Memory B cell (primary cell): Measurements from ENCODE around the gene ZSCAN16.
"Not testable (repeated sequence)": the region's sequence is repeated elsewhere in the genome, so short reads cannot be mapped to it uniquely, and the experiment has no call there.

Experiments
- ATAC-seq: fragments of 150-1000 bp; cut with Tn5 transposase; 2 replicates; pipeline ENCODE4 v1.10.0; 2021; ENCODE audit warnings: low read depth, mild to moderate bottlenecking, moderate library complexity
- DNase-seq, 2 donors: peaks; one replicate each; pipeline ENCODE4 v3.0.0; 2022; ENCODE audit warnings: low spot score in 2 of 2
- H3K27ac Mint-ChIP-seq: one replicate; pipeline ENCODE4 v1.8.0; 2022; ENCODE audit warnings: mild to moderate bottlenecking, moderate library complexity, mixed read lengths
- H3K27me3 Mint-ChIP-seq: one replicate; pipeline ENCODE4 v1.8.0; 2022; ENCODE audit warnings: mixed read lengths
- H3K36me3 Mint-ChIP-seq: one replicate; pipeline ENCODE4 v1.8.0; 2022; ENCODE audit warnings: mild to moderate bottlenecking, mixed read lengths
- H3K4me1 Mint-ChIP-seq: one replicate; pipeline ENCODE4 v1.8.0; 2022; ENCODE audit warnings: mixed read lengths
- H3K4me3 Mint-ChIP-seq: one replicate; pipeline ENCODE4 v1.8.0; 2022; ENCODE audit warnings: mild to moderate bottlenecking, moderate library complexity, mixed read lengths
- H3K9me3 Mint-ChIP-seq: one replicate; pipeline ENCODE4 v1.8.0; 2022; ENCODE audit warnings: mixed read lengths

Gene ZSCAN16

DNA sequence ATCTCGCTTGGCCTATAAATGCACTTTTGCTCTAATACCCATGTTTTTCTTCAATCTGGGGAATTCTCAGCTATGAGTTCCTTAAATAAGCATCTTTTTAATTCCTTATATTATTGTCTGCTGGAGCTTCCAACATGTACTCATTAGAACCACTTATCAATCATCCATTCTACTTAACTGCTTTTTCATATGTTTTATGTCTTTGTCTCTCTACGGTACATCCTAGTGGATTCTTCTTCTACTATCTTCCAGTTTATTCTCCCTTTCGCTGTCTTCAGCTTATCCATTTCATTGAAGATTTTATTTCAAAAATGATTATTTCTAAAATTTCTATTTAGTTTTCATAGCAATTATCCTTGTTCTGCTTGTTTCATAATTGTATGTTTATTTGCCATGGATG lies 12.4 kb upstream of the ZSCAN16 start:
- Mint-ChIP-seq H3K36me3 (peaks cover 17% of the 10 kb centered on the region), H3K9me3 (no peaks in the 10 kb centered on the region), H3K27me3 (peaks cover 5% of the 10 kb centered on the region), H3K4me1 (no peaks in the 10 kb centered on the region), H3K4me3 (no peak overlapping the region), H3K27ac (no peak overlapping the region)
- DNase-seq: no peak
- ATAC-seq: no peak

DNA sequence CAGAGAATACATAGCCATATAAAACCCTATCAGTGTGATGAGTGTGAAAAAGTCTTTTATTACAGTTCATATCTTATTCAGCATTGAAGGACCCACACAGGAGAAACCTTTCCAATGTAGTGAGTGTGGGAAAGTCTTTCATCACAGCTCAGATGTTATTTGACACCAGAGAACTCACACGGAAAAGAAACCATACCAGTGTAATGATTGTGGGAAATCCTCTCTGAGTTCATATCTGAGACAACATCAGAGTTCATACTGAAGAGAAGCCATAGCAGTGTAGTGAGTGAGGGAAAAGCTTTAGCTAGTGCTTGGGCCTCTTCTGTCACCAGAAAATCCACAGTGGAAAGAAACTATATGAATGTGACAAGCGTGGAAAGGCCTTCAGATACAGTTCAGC lies 8.6 kb upstream of the ZSCAN16 start:
- H3K27me3 Mint-ChIP-seq: no peaks in the 10 kb centered on the region
- ATAC-seq (no peak), DNase-seq (no peak)
- no peaks in the 10 kb centered on the region for H3K9me3 Mint-ChIP-seq
- H3K4me3 Mint-ChIP-seq: no peak overlapping the region
- H3K27ac Mint-ChIP-seq: no peak overlapping the region
- peaks cover 26% of the 10 kb centered on the region for H3K36me3 Mint-ChIP-seq
- no peaks in the 10 kb centered on the region for H3K4me1 Mint-ChIP-seq

DNA sequence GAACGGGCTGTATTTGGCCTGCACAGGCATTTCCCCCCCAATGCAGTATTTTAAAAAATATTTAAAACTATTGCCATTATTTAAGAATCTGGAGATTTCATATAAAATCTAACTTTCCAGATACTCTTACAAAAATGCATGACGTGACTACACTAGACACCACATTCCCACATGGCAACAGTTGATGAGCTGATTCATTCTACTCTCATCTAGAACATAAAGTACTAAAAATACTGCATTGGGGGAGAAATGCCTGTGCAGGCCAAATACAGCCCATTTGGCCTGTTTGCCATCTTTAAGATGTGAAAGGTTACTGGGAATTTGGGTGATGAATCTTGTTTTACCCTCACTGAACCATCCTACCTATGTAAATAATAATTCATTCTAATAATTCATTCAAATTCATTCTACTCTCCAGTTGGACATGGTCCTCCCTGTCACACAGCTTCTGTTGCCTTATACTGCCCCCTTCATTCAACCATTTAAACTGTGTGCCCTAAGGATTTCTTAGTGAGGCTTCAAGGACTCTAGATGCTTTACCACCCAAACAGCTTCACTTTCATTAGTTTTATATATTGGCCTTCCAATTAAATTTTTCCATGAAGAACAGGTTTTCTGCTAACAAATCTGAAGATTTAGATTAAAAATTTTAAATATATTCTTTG lies 6.9 kb upstream of the ZSCAN16 start:
- Mint-ChIP-seq H3K4me1 (no peaks in the 10 kb centered on the region), H3K36me3 (peaks cover 30% of the 10 kb centered on the region), H3K9me3 (no peaks in the 10 kb centered on the region), H3K4me3 (no peak overlapping the region), H3K27ac (no peak overlapping the region), H3K27me3 (no peaks in the 10 kb centered on the region)
- DNase-seq: no peak
- ATAC-seq: no peak

DNA sequence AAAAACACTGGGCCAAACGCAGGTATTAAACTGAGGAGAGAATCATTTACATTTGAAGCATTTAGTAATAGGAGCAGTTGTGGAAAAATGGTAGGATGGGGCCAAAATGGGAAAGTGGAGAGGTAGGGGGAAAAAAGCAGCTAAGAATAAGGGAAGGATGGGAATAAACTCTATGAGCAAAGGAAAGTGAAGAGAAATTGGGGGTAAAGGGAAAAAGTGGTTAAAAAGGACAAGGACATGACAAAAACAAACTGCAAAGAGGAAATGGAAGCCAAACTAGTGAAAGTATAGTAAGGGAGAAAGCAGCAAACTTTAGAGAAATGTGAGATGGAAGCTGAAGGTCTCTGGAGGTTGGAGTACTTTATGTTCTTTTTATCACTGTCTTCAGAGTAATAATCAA lies 6.2 kb upstream of the ZSCAN16 start:
- DNase-seq (no peak), ATAC-seq (no peak)
- Mint-ChIP-seq H3K27me3 (no peaks in the 10 kb centered on the region), H3K27ac (no peak overlapping the region), H3K4me3 (no peak overlapping the region), H3K4me1 (no peaks in the 10 kb centered on the region), H3K36me3 (peaks cover 32% of the 10 kb centered on the region), H3K9me3 (no peaks in the 10 kb centered on the region)

DNA sequence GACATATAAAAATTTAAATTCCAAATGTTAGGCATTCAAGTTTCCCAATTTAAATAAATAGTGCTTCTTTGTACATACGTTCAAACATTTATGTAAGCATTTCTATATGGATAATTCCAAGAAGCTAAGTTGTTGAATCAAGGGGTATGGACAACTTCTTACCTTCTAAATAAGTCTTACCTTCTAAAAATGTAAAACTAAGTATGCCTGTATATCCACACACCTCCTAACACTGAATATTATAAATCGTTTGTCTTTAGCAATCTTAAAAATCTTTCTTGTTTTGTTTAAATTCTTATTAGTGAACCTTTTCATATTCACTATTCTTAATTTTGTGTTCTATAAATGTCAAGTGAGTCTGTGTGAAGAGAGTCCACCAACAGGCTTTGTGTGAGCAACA lies 2.5 kb upstream of the ZSCAN16 start:
- Mint-ChIP-seq H3K27ac (peak overlapping the region; percentile 59), H3K4me3 (no peak overlapping the region), H3K4me1 (peaks cover 22% of the 10 kb centered on the region), H3K27me3 (no peaks in the 10 kb centered on the region), H3K9me3 (no peaks in the 10 kb centered on the region), H3K36me3 (peaks cover 20% of the 10 kb centered on the region)
- DNase-seq: no peak
- ATAC-seq: no peak

DNA sequence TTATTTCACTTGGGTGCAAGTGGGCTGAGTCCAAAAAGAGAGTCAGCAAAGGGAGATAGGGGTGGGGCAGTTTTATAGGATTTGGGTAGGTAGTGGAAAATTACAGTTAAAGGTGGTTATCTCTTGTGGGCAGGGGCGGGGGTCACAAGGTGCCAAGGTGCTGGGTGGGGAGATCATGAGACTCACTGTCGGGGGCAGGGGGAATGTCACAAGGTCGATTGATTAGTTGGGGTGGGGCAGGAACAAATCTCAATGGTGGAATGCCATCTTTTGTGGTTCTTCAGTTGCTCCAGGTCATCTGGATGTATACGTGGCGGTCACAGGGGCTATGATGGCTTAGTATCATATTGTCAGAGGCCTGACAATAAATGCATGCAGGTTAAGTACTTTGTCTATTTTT lies 2.1 kb upstream of the ZSCAN16 start:
- not testable (repeated sequence) for DNase-seq, H3K27me3 Mint-ChIP-seq, H3K4me3 Mint-ChIP-seq, H3K9me3 Mint-ChIP-seq, ATAC-seq
- Mint-ChIP-seq H3K36me3 (peaks cover 20% of the 10 kb centered on the region), H3K4me1 (peaks cover 23% of the 10 kb centered on the region), H3K27ac (peak overlapping the region; percentile 59)

DNA sequence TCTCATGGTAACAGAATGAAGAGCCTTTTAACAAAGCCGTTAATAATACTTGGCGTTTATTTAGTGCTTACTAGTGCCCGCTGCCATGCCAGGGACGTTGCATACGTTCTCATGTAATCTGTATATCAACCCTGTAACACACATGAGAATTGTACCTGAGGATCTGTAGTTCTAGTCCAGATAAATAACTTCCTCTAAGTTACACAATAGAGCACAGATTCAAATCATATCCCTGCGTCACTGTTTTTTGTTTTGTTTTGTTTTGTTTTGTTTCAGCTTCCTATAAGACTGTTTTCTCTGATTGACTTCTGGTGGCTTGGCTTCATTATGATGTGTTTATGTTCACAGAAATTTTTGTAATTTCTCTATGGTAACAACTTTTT lies 553 bp downstream of the ZSCAN16 start:
- H3K36me3 Mint-ChIP-seq: peaks cover 27% of the 10 kb centered on the region
- peaks cover 37% of the 10 kb centered on the region for H3K4me1 Mint-ChIP-seq
- H3K27me3 Mint-ChIP-seq: no peaks in the 10 kb centered on the region
- H3K27ac Mint-ChIP-seq: peak overlapping the region; percentile 94
- peak in 1 of 2 donors; percentile 28 for DNase-seq
- peak; percentile 68 for ATAC-seq
- peak overlapping the region; percentile 92 for H3K4me3 Mint-ChIP-seq
- no peaks in the 10 kb centered on the region for H3K9me3 Mint-ChIP-seq

DNA sequence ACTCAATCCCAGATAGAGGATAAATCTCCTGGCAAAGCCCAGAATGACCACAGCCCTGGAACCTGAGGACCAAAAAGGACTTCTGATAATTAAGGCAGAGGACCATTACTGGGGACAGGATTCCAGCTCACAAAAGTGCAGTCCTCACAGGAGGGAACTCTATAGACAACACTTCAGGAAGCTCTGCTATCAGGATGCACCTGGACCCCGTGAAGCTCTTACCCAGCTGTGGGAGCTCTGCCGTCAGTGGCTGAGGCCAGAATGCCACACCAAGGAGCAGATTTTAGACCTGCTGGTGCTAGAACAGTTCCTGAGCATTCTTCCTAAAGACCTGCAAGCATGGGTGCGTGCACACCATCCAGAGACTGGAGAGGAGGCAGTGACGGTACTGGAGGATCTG lies 992 bp downstream of the ZSCAN16 start:
- H3K4me3 Mint-ChIP-seq: peak overlapping the region; percentile 92
- H3K4me1 Mint-ChIP-seq: peaks cover 37% of the 10 kb centered on the region
- peak overlapping the region; percentile 94 for H3K27ac Mint-ChIP-seq
- ATAC-seq (peak; percentile 47), DNase-seq (peak in 1 of 2 donors; percentile 32)
- H3K9me3 Mint-ChIP-seq: no peaks in the 10 kb centered on the region
- no peaks in the 10 kb centered on the region for H3K27me3 Mint-ChIP-seq
- peaks cover 25% of the 10 kb centered on the region for H3K36me3 Mint-ChIP-seq

DNA sequence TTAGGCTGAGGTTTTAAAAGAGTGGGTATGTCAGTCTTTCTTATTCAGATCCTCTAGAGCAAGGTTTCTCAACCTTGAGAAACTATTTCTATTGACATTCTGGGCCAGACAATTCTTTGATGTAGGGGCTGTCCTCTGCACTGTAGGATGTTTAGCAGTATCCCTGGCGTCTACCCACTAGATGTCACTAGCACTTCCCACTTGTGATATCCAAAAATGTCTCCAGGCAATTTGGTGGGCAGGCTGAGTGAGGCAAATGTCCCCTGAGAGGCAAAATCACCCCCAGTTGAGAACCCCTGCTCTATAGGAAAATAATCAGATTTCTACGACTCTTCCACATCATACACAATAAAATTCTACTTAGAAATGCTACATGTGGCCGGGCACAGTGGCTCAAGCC lies 9.6 kb downstream of the ZSCAN16 start:
- Mint-ChIP-seq H3K27me3 (no peaks in the 10 kb centered on the region), H3K4me1 (peaks cover 36% of the 10 kb centered on the region), H3K9me3 (no peaks in the 10 kb centered on the region), H3K36me3 (peaks cover 13% of the 10 kb centered on the region), H3K27ac (peak overlapping the region; percentile 16), H3K4me3 (no peak overlapping the region)
- ATAC-seq (no peak), DNase-seq (no peak)

DNA sequence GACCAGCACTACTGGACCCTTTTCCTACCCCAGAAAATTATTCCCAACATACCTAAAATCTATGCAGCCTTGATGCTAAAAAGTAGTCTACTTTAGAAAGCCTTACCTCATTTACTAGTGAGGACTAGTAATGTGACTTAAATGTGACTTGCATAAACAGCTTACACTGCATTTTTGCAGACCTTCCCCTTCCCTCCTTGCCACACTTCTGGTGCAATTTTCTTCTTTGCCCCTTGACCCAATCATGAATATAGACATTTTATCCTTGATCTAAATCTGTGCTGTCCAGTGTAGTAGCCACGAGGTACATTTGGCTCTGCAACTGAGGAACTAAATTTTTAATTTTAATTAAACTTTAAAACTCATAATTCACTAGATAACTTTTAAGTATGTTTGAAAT lies 10.3 kb downstream of the ZSCAN16 start:
- peak overlapping the region; percentile 16 for H3K27ac Mint-ChIP-seq
- peaks cover 31% of the 10 kb centered on the region for H3K4me1 Mint-ChIP-seq
- no peaks in the 10 kb centered on the region for H3K9me3 Mint-ChIP-seq
- H3K4me3 Mint-ChIP-seq: no peak overlapping the region
- H3K36me3 Mint-ChIP-seq: peaks cover 7% of the 10 kb centered on the region
- ATAC-seq: no peak
- no peak for DNase-seq
- H3K27me3 Mint-ChIP-seq: no peaks in the 10 kb centered on the region

DNA sequence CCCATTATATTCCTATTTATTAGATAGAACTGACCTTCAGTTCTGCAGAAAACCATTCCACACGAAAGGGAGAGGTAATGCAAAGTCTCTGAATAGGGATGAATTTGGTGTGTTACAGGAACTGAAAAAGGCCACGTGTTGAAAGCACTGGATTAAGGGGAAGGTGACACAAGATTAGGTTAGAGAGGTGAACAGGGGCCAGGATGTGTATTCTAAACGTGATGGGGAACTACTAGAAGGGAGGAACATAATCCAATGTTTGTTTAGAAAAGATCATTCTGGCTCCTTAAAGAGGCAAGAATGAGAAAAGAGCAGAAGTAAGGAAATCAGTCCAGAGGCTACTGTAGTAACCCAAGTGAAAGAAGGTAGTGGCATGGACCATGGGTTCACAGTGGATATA lies 11.0 kb downstream of the ZSCAN16 start:
- Mint-ChIP-seq H3K27me3 (no peaks in the 10 kb centered on the region), H3K36me3 (peaks cover 5% of the 10 kb centered on the region), H3K4me3 (peak overlapping the region; percentile 93), H3K9me3 (no peaks in the 10 kb centered on the region), H3K4me1 (peaks cover 34% of the 10 kb centered on the region), H3K27ac (peak overlapping the region; percentile 98)
- DNase-seq: no peak
- no peak for ATAC-seq

DNA sequence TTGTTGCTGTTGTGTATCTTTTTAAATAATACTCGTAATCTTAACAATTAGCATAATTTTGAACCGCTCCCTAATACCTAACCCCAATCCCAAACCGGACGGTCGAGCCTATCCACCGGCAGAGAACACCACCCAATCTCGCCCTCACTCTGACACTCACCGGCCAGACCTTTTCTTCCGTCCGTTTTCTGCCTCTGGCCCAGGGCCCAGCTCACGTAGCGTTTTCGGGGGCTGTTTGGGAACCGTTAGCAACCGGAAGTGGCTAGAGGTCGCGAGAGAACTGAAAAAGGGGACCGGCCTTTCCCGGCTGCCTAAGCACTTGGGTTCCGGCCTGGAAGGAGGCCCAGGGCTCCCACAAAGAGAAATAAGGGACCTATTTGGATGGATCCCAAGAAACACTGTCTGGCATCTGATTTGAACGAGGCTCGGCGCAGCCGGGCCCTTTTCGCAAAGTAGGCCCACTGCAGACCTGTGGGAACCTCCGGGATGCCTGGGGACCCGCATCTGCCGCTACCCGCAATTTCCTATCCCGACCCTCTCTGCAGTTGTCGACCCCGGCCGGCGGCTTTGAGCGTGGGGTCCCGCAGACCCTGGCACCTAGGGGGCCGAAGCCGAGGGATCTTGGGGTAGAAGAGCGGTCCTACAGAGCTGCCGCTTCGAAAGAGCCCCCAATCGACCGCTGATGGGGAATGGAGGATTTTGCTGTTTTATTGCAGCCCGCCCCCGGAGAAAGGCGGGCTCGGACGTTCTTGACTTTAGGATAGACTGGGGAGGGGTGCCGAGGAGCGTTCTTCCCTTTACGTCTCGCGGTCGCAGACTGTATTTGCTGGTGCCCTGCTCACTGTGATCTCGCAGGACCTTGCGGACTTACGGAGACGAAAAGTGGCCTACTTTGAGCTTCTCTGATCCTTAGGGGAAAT lies 12.4 kb downstream of the ZSCAN16 start:
- Mint-ChIP-seq H3K36me3 (peaks cover 5% of the 10 kb centered on the region), H3K4me3 (peak overlapping the region; percentile 93), H3K27me3 (no peaks in the 10 kb centered on the region), H3K9me3 (no peaks in the 10 kb centered on the region), H3K27ac (peak overlapping the region; percentile 98), H3K4me1 (peaks cover 42% of the 10 kb centered on the region)
- ATAC-seq (peak; percentile 43), DNase-seq (peak; percentile 64 to 77)

DNA sequence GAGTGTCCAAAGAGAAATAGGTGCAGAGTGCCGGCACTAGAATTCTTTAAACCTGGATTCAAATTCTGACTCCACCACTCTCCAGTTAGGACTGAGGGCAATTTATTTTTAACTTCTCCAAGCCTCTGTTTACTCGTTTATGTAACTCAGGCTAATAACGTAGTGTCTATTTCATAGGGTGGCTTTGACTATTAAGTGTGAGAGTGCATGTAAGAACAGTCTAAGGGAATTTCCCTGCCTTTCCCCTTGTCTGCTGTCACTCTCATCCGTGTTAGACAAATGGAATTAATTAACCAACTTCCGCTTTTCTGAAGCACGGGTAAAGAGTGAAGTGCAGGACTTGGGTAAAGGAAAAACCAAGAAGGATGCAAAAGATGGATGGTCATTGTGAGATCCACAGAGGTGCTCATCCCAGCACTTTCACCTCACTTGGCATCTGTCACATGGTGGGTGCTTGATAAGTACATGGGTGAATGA lies 13.1 kb downstream of the ZSCAN16 start:
- ATAC-seq (peak; percentile 66), DNase-seq (peak; percentile 18 to 49)
- Mint-ChIP-seq H3K9me3 (no peaks in the 10 kb centered on the region), H3K4me3 (peak overlapping the region; percentile 93), H3K27ac (peak overlapping the region; percentile 98), H3K27me3 (no peaks in the 10 kb centered on the region), H3K4me1 (peaks cover 42% of the 10 kb centered on the region), H3K36me3 (peaks cover 5% of the 10 kb centered on the region)

DNA sequence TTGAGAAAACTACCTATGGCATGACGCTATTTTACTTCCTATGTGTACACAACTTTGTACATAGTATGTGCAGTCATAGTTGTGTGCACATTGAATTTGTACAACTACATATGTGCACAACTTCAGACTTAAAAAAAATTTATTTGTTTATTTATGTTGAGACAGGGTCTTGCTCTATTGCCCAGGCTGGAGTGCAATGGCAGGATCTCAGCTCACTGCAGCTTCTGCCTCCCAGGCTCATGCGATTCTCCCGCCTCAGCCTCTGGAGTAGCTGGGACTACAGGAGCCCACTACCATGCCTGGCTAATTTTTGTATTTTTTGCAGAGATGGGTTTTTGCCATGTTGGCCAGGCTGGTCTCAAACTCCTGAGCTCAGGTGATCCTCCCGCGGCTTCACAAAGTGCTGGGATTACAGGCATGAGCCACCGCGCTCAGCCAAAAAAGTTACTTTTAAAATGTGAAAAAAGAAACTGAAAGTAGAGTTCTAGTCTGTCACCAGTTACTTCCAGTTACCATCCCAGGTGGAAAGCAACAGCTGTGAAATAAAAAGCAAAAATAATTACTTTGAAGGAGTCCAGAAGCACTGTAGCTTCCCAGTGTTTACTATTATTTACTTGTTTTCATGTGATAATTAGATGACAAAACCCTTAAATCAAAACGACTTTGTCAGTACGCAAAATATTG lies 15.6 kb downstream of the ZSCAN16 start:
- Mint-ChIP-seq H3K4me1 (peaks cover 42% of the 10 kb centered on the region), H3K27me3 (no peaks in the 10 kb centered on the region), H3K9me3 (no peaks in the 10 kb centered on the region), H3K27ac (peak overlapping the region; percentile 85), H3K36me3 (peaks cover 9% of the 10 kb centered on the region), H3K4me3 (peak overlapping the region; percentile 77)
- ATAC-seq: no peak
- DNase-seq: no peak
